ENCODE results near the gene ANKRD23. TPM values are rescaled to one million over a fixed set of nuclear protein-coding genes. Genes with fewer than 3 reads are reported as not detected.
A peak's percentile ranks its signal among the peaks of the same experiment; 100 is the strongest.

ANKRD23 gene
- total and polyA plus RNA-seq, 2 of the 13 experiments (the other 11 are each of a cell fraction or from before 2014, with no cell fraction given) = 1.5 to 1.6 TPM

GRCh38 chr2:96819128-96819875 is 24.5 kb downstream of the ANKRD23 start (continued):
- TF ChIP-seq PAXIP1 (CRISPR knock-in tag; conservative IDR thresholded peaks at IDR 0.05) (peak; percentile 99), RBM39 (IDR thresholded peaks at IDR 0.05; ENCODE audit: low read depth, low read length, poor library complexity, severe bottlenecking) (no peak), CERS6 (CRISPR knock-in tag; IDR thresholded peaks at IDR 0.05) (no peak), ZFY (CRISPR knock-in tag; IDR thresholded peaks at IDR 0.05) (peak; percentile 84), AGO1 (IDR thresholded peaks at IDR 0.05; ENCODE audit: low read depth, low read length, poor library complexity, severe bottlenecking) (no peak), BRD4 (CRISPR knock-in tag; IDR thresholded peaks at IDR 0.05) (peak; percentile 87; the same call in 1 of the 2 replicates), FOSL2 (CRISPR knock-in tag; IDR thresholded peaks at IDR 0.05) (peak; percentile 91), HOXA5 (CRISPR knock-in tag; IDR thresholded peaks at IDR 0.05) (peak; percentile 91), PHF5A (CRISPR knock-in tag; IDR thresholded peaks at IDR 0.05; ENCODE audit: low read depth, unreplicated experiment) (peak; percentile 99), FOXM1 (CRISPR knock-in tag; IDR thresholded peaks at IDR 0.05) (no peak), ATF7 (IDR thresholded peaks at IDR 0.05) (no peak), ATF7 (CRISPR knock-in tag; IDR thresholded peaks at IDR 0.05) (peak; percentile 54; the same call in 1 of the 2 replicates), ZNF589 (CRISPR knock-in tag; conservative IDR thresholded peaks at IDR 0.05) (no peak), KLF11 (CRISPR knock-in tag; IDR thresholded peaks at IDR 0.05) (peak; percentile 53; the same call in 1 of the 2 replicates), TEAD2 (CRISPR knock-in tag; IDR thresholded peaks at IDR 0.05) (no peak), NFYB (CRISPR knock-in tag; IDR thresholded peaks at IDR 0.05) (peak; percentile 51; the same call in 1 of the 2 replicates), ZBTB3 (CRISPR knock-in tag; IDR thresholded peaks at IDR 0.05; ENCODE audit: borderline replicate concordance, low read depth) (no peak), MAFG (CRISPR knock-in tag; IDR thresholded peaks at IDR 0.05) (no peak)
- TF ChIP-seq, protein P1, sequence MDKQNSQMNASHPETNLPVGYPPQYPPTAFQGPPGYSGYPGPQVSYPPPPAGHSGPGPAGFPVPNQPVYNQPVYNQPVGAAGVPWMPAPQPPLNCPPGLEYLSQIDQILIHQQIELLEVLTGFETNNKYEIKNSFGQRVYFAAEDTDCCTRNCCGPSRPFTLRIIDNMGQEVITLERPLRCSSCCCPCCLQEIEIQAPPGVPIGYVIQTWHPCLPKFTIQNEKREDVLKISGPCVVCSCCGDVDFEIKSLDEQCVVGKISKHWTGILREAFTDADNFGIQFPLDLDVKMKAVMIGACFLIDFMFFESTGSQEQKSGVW (CRISPR knock-in tag; IDR thresholded peaks at IDR 0.05; ENCODE audit: borderline replicate concordance) = no peak
- TF ChIP-seq, protein P2, sequence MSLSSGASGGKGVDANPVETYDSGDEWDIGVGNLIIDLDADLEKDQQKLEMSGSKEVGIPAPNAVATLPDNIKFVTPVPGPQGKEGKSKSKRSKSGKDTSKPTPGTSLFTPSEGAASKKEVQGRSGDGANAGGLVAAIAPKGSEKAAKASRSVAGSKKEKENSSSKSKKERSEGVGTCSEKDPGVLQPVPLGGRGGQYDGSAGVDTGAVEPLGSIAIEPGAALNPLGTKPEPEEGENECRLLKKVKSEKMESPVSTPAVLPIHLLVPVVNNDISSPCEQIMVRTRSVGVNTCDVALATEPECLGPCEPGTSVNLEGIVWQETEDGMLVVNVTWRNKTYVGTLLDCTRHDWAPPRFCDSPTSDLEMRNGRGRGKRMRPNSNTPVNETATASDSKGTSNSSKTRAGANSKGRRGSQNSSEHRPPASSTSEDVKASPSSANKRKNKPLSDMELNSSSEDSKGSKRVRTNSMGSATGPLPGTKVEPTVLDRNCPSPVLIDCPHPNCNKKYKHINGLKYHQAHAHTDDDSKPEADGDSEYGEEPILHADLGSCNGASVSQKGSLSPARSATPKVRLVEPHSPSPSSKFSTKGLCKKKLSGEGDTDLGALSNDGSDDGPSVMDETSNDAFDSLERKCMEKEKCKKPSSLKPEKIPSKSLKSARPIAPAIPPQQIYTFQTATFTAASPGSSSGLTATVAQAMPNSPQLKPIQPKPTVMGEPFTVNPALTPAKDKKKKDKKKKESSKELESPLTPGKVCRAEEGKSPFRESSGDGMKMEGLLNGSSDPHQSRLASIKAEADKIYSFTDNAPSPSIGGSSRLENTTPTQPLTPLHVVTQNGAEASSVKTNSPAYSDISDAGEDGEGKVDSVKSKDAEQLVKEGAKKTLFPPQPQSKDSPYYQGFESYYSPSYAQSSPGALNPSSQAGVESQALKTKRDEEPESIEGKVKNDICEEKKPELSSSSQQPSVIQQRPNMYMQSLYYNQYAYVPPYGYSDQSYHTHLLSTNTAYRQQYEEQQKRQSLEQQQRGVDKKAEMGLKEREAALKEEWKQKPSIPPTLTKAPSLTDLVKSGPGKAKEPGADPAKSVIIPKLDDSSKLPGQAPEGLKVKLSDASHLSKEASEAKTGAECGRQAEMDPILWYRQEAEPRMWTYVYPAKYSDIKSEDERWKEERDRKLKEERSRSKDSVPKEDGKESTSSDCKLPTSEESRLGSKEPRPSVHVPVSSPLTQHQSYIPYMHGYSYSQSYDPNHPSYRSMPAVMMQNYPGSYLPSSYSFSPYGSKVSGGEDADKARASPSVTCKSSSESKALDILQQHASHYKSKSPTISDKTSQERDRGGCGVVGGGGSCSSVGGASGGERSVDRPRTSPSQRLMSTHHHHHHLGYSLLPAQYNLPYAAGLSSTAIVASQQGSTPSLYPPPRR (CRISPR knock-in tag; IDR thresholded peaks at IDR 0.05; ENCODE audit: borderline replicate concordance) = peak; percentile 95

All from HepG2 (cell line).